Glutamatergic neuron (in vitro differentiated cells): ENCODE measurements around the gene CRACR2A. TPM values are rescaled to one million over a fixed set of nuclear protein-coding genes. Genes with fewer than 3 reads are reported as not detected.
A peak's percentile ranks its signal among the peaks of the same experiment; 100 is the strongest.

ENCODE experiments used
- DNase-seq: peaks from one replicate; pipeline ENCODE4 v3.0.0; 2022
- H3K27ac Mint-ChIP-seq: one replicate; pipeline ENCODE4 v1.8.0; 2020; ENCODE audit warnings: mild to moderate bottlenecking, mixed read lengths, inconsistent platforms; ENCODE audit not compliant: unreplicated experiment
- H3K27me3 Mint-ChIP-seq: one replicate; pipeline ENCODE4 v1.8.0; 2020; ENCODE audit warnings: mild to moderate bottlenecking, moderate library complexity, mixed read lengths, inconsistent platforms; ENCODE audit not compliant: unreplicated experiment
- H3K36me3 Mint-ChIP-seq: one replicate; pipeline ENCODE4 v1.8.0; 2020; ENCODE audit warnings: mild to moderate bottlenecking, mixed read lengths, inconsistent platforms; ENCODE audit not compliant: unreplicated experiment
- H3K4me1 Mint-ChIP-seq: one replicate; pipeline ENCODE4 v1.8.0; 2020; ENCODE audit warnings: mild to moderate bottlenecking, low read depth, mixed read lengths, inconsistent platforms; ENCODE audit not compliant: unreplicated experiment
- H3K4me3 Mint-ChIP-seq: one replicate; pipeline ENCODE4 v1.8.0; 2020; ENCODE audit warnings: mild to moderate bottlenecking, mixed read lengths, inconsistent platforms; ENCODE audit not compliant: unreplicated experiment
- H3K9me3 Mint-ChIP-seq: one replicate; pipeline ENCODE4 v1.8.0; 2020; ENCODE audit warnings: mild to moderate bottlenecking, moderate library complexity, mixed read lengths, inconsistent platforms; ENCODE audit not compliant: unreplicated experiment
- total RNA-seq: library from RNA; stranded (reverse); fragmentation: NEBNext Ultra II Directional; extraction: Animal tissue kit (Norgen Biotek cat#: 25700); gene quantifications from one replicate; pipeline ENCODE4 v1.2.1, GENCODE V29; 2021; ENCODE audit not compliant: unreplicated experiment
- TF ChIP-seq, protein P1 (sequence below): fragments of 200-600 bp; sonication (generic); IDR thresholded peaks from one replicate; pipeline ENCODE4 v1.5.0; 2021; ENCODE audit not compliant: partially characterized antibody, unreplicated experiment

CRACR2A gene
- total RNA-seq, 1 donor from 2014 or later: 4.5 TPM

DNA sequence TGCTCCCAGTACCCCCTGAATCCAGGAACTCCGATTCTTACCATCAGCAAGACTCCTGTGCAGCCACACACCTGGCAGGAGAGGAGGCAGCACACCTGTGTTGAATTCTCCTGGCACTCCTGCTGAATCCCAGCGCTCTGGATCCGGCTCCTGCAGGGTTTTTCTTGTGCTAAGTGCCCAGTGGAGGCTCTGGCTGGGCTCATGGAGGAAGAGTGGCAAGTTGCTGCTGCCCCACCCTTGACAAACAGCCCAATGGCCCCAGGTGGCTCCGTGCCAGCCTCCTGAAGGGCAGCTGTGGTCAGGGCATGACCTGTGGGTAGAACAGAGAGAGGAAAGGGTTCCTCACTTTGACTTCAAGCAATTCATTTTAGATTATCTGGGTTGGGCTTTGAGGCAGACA, 20.0 kb downstream of the CRACR2A start:
- Mint-ChIP-seq H3K27me3 (no peaks in the 10 kb centered on the region), H3K36me3 (no peaks in the 10 kb centered on the region), H3K4me3 (no peak overlapping the region), H3K27ac (no peak overlapping the region), H3K9me3 (no peaks in the 10 kb centered on the region), H3K4me1 (peaks cover 12% of the 10 kb centered on the region)
- TF ChIP-seq, protein P1, sequence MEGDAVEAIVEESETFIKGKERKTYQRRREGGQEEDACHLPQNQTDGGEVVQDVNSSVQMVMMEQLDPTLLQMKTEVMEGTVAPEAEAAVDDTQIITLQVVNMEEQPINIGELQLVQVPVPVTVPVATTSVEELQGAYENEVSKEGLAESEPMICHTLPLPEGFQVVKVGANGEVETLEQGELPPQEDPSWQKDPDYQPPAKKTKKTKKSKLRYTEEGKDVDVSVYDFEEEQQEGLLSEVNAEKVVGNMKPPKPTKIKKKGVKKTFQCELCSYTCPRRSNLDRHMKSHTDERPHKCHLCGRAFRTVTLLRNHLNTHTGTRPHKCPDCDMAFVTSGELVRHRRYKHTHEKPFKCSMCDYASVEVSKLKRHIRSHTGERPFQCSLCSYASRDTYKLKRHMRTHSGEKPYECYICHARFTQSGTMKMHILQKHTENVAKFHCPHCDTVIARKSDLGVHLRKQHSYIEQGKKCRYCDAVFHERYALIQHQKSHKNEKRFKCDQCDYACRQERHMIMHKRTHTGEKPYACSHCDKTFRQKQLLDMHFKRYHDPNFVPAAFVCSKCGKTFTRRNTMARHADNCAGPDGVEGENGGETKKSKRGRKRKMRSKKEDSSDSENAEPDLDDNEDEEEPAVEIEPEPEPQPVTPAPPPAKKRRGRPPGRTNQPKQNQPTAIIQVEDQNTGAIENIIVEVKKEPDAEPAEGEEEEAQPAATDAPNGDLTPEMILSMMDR: no peak
- DNase-seq: no peak

DNA sequence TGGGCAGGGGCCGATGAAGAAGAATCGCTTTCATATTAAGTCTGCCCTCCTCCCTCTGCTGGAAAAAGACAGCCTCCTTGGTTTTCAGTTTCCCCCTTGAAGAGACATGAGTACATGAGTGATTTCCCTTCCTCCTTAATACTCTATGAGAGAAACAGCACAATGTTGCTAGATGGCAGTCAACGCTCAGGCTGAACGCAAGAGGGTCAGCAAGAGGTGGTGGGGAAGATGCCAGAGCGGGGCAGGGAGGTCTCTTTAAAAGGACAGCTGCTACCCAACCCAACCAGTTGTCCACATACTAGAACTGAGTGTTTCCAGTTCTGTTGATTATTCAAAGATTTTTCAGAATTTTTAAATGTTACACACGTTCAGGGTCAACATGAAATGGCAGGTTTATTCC, 22.8 kb downstream of the CRACR2A start:
- Mint-ChIP-seq H3K4me1 (peaks cover 21% of the 10 kb centered on the region), H3K36me3 (no peaks in the 10 kb centered on the region)
- TF ChIP-seq, protein P1: no peak

DNA sequence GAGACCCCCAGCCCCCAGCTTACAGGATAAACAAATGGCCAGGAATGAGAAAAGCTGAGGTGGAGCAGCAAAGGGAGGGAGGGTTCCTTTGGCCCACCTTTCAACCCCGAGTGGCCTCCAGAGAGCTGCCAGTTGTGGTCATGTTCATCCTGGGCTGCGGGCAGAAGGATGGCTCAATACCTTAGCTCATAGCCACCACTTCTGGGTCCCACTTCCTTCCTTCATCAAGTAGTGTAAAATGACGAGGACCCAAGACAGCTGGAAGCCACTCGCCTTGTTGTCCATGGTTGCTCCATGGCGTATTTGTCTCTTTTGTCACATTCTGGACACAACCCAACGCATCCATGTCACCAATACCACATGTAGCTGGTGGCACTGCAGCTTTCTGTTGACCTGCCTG, 24.2 kb downstream of the CRACR2A start:
- H3K27me3 Mint-ChIP-seq: no peaks in the 10 kb centered on the region

More for the DNA sequence above, 22.8 kb downstream of the CRACR2A start:
- no peaks in the 10 kb centered on the region for H3K27me3 Mint-ChIP-seq
- no peaks in the 10 kb centered on the region for H3K9me3 Mint-ChIP-seq
- DNase-seq: no peak
- H3K27ac Mint-ChIP-seq: no peak overlapping the region
- no peak overlapping the region for H3K4me3 Mint-ChIP-seq

DNA sequence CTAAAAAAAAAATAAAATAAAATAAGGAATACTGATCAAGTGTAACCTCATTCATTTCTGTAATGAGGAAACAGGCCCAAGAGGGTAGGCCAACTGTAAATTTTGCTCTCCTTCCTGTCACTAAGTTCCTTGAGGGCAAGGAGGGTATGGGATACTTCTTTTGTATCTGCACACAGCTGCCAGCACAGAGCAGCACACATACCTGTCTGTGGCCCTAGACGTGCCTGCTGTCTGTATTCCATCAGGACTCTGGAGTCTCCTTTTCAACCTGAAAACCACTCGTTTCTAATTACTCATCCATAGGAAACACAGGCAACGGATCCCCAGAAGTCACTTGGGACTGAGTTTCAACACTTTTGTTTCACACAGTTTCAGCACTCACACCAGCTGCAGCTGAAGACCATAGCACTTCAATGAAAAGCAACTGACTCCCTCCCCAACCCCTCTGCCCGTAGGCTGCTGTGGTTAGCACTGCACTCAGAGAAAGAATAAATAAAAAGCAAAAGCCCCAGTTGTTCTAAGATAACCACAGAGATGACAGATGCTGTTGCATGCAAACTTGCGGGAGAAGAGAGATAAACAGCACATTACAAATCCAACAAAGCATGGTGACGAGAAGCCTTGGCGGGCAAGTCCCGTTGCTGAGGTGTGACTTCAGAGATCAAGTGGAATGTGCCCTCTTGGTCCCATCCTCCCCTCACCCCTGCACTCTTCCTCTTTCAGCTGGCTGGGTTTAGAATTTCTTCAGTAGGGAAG, 24.9 kb downstream of the CRACR2A start:
- peak overlapping the region; percentile 52 for H3K27ac Mint-ChIP-seq

More for the DNA sequence above, 24.2 kb downstream of the CRACR2A start:
- DNase-seq: no peak
- H3K9me3 Mint-ChIP-seq: no peaks in the 10 kb centered on the region
- TF ChIP-seq, protein P1: no peak
- H3K4me1 Mint-ChIP-seq: peaks cover 31% of the 10 kb centered on the region
- no peak overlapping the region for H3K4me3 Mint-ChIP-seq
- no peak overlapping the region for H3K27ac Mint-ChIP-seq
- no peaks in the 10 kb centered on the region for H3K36me3 Mint-ChIP-seq

DNA sequence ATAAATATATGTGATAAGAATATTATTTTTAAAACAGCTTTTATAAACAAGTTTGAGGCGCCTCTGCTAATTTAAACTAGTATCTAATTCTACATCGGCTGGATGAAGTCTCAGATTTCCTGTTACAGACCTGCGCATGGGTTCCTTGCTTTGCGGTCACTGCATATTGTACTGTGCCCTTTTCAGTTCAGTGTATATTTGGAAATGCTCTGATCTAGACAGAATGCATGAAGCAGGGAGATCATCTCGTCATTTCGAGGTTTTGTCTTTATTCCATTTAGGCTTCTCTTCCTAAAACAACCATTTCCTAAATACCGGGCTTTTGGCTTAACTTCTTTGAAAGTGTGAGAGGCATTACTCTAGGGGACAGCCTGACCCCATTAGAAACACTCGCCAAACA, 25.6 kb downstream of the CRACR2A start:
- Mint-ChIP-seq H3K27ac (no peak overlapping the region), H3K27me3 (no peaks in the 10 kb centered on the region), H3K4me3 (no peak overlapping the region), H3K36me3 (no peaks in the 10 kb centered on the region), H3K4me1 (peaks cover 31% of the 10 kb centered on the region), H3K9me3 (no peaks in the 10 kb centered on the region)
- TF ChIP-seq, protein P1: no peak
- no peak for DNase-seq

More for the DNA sequence above, 24.9 kb downstream of the CRACR2A start:
- TF ChIP-seq, protein P1: no peak
- Mint-ChIP-seq H3K4me3 (no peak overlapping the region), H3K27me3 (no peaks in the 10 kb centered on the region), H3K36me3 (no peaks in the 10 kb centered on the region), H3K4me1 (peaks cover 32% of the 10 kb centered on the region), H3K9me3 (no peaks in the 10 kb centered on the region)
- no peak for DNase-seq
